CD4-positive, alpha-beta T cell treated with Interleukin-21 for 1 hour (primary cell): ENCODE results near the gene CNTNAP2.

ENCODE experiments used
- DNase-seq: peaks from one replicate; pipeline ENCODE4 v3.0.0-alpha.2; 2020

Gene CNTNAP2

DNA sequence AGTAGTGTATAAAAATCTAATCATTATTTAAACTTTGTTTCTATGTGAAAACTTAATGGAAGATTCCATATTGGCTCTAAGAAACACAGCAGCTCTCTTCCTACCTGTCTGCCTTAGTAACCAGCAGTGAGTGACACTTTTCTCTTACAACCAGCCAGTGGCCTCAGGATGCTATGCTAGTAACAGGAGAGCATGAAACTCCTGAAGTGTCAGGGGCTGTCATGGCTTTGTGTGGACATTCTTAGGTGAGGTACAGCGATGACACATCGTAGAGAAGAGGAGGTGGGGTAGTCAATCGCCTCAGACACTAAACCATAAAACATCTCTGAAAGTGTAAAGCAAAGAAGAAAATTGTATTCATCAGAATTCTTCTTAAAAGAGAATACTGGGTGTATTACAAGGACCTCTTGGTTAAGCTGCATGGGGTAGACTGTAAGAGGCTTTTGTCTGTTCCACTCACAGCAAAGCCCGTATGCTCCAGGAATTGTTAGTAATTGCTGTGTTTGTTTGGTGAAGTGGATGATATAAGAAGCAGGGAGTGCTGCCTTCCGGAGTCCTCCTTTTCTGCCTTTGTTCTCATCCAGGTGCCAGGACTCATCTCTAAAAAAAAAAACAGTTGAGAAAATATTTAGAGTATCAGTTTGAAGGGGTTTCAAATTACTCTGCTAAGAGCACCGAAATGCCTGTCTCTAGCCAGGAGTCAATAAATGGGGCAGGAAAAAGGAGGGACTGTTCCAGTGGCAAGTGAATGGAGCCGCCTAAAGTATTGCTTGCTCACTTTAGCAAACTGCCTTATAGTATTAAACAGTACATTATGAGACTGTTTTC is 518.8 kb downstream of the CNTNAP2 start:
- DNase-seq: no peak

DNA sequence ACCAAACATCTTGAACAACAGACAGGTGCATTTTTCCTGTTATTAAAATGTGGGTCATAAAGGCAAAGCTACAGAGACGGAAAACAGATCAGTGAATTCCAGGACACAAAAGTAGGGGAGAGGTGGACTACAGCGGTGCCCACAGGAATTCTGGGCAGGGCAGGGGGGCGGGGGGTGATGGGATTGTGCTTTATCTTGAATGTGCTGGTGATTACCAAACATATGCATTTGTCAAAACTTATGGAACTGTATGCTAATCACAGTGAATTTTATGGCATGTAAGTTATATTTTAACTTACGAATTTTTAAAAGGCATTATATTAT is 519.4 kb downstream of the CNTNAP2 start:
- DNase-seq: no peak

DNA sequence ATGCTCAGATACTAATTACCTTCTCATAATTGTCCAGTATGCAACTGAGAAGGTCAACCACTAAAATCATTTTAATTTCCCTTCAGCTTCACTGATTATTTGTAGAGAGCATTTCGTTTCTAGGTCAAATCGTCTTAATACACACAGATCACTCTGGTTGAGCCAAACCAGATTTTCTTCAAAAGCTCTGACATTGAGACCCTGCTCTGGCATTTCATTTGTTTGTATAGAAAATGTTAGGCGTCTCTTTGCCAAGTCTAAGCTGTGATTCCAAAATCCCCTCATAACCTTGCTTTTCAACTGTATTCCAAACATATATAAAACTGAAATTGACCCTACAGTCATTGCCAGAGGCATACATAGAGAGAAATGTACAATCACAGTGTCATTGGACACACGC is 520.0 kb downstream of the CNTNAP2 start:
- DNase-seq: no peak

DNA sequence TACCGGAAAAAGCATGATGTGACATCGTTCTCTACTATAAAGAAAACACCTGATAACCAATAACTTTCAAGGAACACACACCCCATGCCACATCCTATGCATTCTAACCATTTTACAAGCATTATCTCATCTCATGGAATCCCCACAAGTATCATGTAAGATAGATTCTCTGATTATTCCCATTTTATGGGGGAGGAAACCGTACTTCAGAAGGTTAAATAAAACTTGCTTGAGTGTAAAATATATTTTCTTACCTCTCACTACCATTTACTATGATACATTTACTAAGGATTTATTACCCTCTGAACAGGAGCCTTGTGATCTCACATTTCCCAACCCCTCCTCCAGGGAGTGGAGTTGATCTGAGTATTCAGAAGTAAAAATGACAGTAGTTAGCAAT is 522.7 kb downstream of the CNTNAP2 start:
- DNase-seq: no peak

DNA sequence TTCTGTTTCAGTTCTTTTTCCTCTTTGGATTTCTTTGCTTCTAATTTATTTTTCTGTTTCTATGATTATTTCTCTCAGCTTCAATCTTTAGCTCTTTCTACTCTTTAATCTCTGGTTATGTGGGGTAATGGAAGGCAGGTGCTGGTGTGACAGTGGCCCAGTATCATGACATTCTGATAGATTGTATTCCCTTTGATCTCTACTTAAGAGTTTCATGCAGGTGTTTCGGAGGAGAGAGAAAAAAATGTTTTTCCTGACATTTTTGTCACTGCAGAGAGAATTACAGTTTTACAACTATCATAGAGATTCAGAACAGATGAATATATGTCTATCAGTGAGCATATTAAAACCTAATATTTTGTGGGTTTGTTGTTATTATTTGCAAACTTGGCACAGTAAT is 524.9 kb downstream of the CNTNAP2 start:
- no peak for DNase-seq

DNA sequence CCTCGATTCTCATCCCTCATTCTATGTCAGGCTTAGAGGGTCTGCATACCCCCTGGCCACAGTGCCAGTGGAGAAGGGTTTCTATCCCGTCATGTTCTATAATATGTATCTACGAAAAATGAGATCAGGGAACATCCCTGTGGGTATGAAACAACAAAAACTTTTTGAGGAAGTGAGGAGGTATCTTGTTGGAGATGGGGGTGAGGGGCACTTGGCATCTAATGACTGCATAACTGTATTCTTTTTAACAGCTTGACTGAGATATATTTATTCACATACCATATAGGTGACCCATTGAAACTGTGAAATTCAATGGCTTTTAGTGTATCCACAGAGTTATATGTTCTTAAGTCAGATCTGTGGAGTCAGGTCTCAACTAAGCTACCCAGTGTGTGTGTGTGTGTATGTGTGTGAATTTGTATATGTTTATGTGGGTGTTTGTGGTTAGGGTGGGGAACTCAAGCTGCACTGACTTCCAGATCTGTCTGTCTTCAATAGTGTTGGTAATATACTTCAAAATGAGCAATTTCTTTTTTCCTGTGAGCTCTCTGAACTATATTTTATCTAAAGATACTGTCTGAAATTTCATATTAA is 528.9 kb downstream of the CNTNAP2 start:
- no peak for DNase-seq

DNA sequence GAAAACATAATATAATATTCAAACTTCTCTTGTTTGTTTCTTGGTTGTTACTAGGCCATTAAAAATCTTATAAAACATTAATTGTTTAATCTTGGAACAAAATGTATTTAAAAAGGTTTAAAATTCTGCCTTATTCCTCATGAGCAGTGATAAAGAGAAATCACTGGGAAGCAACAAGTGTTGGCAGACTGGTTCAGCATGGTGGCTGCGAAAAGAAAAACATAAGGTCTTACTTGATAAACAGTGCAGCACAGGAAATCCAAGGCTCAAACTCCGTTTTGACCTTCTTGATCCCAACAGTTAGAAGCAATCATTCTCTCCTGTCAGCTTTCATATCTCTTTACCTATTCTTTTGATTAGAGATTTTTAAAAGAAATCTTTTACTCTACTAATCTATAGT is 530.8 kb downstream of the CNTNAP2 start:
- no peak for DNase-seq

DNA sequence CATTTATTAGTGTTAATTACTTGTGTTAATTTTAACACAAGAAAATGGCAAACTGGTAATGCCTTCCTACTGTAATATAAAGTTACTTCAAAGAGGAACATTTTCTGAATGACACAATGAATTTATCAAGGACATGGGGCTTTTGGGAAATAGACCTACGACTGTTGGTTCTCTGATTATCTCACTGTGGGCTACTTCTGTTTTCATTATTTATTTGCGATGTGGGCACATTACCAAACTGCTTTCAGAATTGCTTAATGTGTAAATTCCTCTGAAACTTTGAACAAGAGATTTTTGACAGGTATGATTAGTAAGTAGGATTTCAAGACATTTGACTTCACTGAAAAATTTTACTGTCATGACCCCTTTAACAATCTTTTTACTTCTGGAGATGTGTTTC is 535.6 kb downstream of the CNTNAP2 start:
- no peak for DNase-seq

DNA sequence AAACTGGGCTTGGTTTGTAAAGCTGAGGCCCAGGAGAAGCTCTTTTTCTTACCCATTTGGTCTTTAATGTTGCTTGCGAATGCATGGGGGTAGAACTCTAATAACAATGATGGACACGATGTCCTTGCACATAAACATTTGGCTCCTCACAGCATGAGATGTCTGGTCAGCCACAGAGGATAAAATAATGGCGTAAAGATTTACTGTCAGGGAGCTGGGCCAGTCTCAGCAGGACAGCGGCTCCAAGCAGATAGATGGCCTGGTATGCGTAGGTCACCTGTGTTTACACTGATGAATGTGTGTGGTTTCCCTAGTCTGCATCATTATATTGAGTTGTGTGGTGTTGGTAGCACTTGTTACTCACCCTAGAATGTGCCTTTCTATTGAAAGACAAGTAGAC is 537.4 kb downstream of the CNTNAP2 start:
- DNase-seq: no peak

DNA sequence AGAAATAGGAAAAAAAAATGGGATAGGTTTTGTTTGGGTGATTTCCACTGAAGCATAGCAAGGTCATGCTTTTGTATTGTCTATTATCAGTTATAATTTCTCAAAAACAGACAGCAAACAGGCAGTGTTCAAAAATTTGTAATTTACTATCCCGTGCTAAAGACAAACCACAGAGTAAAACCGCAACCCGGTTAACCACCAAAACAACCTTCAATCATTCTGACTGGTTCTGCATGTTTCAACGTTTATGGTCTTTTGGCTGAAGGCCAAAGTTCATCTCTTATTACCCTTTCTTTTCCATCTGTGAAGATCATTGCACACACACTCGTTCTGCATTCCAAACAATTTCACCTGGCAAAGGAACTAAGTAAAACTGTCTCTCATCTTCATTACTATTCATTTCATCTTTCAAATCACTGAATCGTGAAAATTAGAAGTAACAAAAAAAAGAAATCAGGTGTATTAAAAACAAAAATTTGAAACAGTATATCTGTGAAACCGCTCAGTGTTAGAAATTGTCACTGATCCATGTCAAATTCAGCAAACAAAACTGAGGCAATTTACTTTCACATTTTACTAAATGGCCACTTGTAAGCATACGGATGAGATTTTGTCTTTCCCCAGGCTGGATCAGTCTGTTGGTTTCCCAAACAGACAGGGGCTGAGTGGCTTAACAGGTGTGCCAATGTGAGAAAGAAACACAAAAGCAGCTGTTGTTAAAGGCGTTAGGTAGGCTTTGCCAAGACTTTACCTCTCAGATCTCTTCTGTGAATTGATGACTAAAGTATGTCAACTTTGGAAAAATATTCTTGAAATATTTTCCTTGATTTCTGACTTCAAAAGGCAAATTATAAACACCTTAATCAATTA is 539.6 kb downstream of the CNTNAP2 start:
- DNase-seq: no peak

DNA sequence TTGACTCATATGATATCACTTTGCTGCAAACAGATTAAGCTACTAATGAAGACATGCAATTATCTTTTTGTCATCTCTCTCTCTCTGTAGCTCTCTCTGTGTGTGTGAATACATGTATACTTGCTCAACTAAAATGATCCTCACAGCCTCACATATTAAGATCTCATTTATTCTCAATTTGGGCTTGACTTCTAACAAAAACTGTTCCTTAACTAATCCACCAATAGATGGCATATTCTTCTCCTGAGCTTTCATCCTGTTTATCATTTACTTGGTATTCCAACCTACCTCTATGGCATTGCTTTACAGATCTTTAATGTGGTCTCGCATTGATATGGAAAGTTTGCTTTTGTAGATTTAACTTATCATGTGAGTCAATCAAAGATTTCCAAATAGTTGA is 540.4 kb downstream of the CNTNAP2 start:
- DNase-seq: no peak

DNA sequence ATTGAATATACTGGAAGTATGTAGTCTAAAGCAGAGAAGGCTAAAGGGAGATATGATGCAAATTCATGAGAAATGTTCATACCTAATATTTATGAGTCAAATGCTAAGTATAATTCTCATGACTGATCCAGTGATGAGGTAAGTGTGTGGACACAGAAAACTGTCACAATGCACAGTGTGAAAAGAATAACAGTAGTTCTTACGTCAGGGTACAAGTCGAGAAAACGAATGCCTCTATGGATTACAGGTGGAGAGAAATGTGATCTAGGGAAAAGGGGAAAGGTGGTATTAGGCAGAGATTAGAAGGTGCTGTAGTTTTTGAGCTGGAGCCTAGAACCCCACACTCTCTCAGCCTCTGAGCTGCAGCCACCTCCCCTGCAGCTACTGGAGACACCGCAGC is 542.0 kb downstream of the CNTNAP2 start:
- DNase-seq: no peak

DNA sequence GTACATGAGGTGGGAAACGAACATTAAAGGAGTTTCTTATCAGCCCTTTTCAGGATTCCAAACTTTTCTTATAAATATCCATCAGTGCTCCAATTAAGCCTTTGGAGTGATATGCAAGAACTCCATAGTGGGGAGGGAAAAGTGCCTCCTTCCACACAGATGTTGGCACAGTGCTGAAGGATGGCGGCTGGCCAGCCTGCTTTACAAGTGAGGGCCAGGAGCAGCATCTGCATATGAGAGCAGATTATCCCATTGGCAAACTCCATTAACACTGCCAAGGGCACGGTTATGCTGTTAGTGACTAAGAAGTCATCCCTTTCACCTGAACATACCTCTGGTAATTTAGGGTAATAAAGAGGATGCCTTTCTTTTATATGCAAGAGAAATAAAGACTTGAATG is 543.1 kb downstream of the CNTNAP2 start:
- DNase-seq: no peak

DNA sequence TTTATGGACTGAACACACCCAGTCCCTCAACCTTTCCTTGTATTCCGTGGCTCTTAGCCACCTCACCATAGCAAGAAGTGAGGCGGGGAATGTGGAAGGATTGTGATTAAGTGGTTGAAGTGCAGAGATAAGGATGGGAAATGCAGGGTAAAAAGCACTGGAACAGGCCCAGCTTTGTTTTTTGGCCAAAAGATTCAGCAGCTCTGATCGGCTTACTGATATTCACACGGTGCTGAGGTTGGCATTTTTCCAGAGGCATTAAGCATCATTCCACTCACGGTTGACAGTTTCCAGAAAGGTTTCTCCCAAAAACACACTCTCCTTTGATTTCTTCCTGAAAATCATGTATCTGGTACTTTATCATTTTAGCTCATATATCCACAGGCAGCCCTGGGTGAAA is 544.2 kb downstream of the CNTNAP2 start:
- DNase-seq: no peak

DNA sequence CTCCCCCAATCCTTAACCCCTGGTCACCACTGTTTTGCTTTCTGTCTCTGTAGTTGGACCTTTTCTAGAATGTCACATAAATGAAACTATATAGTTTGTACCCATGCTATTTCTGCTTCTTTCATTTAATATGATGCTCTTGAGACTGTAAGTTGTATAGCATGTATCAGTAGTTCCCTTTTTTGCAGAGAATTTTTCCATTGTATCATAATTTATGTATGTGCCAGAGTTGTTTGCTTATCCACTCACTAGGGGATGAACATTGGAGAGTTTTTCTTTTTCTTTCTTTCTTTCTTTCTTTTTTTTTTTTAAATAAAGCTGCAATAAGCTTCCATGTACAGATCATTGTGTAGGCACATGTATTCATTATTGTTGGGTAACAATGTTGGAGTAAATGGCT is 544.8 kb downstream of the CNTNAP2 start:
- DNase-seq: no peak

DNA sequence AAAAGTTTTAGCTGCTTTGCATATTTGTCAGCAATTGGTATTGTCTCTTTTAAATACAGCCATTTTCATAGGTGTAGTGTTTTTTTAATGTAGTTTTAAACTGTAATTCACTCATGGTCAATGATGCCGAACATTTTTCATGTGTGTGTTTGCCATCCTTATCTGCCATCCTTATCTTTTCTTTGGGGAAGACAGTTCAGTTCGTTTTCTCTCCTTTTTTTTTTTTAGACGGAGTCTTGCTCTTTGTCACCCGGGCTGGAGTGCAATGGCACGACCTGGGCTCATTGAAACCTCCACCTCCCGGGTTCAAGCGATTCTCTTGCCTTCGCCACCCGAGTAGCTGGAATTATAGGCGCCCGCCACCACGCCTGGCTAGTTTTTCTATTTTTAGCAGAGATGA is 545.3 kb downstream of the CNTNAP2 start:
- DNase-seq: no peak

DNA sequence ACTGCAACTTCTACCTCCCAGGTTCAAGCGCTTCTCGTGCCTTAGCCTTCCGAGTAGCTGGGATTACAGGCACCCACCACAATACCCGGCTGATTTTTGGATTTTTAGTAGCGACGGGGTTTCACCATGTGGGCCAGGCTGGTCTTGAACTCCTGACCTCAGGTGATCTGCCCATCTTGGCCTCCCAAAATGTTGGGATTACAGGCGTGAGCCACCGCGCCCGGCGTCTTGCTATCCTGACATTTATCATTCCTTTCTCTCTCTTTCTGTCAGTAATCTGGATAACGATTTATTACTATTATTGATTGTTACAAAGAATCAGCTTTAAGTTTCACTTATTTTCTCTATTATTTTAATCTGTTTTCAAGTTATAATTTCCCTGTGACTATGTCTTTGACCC is 548.4 kb downstream of the CNTNAP2 start:
- no peak for DNase-seq

DNA sequence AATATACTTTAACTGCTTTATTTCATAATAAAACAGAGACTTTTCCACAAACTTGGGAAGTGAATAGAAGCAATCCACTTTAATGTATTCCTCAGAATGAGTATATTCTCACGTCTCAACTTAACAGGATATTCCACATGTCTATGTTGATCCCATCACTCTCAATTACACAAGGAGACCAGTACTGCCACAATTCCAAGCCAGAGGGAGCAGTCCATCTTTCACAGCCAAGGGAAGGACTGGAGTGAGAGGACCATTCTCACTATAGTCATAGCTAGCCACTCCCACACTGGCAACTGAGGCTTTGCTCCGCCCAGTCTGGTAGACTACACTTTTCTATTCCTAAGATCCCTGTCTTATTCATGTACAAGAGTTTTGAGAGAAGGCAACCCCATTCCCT is 553.9 kb downstream of the CNTNAP2 start:
- no peak for DNase-seq

DNA sequence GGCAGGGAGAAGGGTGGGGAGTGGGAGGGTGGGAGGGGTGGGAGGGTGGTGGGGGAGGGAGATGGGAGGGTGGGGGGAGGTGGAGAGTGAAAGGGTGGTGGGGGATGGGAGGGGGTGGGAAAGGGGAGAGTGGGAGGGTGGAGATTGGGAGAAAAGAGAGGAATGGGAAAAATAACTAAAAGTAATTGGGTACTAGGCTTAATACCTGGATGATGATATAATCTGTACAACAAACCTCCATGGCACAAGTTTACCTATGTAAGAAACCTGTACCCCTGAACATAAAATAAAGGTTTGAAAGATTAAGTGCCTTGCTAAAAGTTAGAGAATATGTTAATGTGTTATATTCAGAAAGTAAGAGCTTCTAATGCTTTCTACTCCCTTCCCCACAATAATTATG is 564.9 kb downstream of the CNTNAP2 start:
- DNase-seq: no peak

DNA sequence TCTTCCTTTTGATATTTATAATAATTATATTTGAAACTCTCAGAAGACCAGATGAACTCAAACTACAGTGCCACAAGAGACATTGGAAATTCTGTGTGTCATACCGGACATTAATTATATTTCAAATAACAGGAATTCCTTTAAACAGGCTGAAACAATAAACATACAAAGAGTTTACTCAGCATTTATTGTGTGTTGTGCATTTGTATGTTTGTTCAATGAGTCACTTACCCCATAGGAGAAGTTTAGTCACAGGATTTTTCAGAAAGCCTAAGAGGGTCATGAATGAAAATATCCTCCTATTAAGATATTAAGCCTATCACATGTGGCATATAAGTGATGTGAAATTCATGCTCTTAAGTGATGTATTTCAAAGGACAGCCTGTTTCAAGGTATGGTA is 566.8 kb downstream of the CNTNAP2 start:
- DNase-seq: no peak

DNA sequence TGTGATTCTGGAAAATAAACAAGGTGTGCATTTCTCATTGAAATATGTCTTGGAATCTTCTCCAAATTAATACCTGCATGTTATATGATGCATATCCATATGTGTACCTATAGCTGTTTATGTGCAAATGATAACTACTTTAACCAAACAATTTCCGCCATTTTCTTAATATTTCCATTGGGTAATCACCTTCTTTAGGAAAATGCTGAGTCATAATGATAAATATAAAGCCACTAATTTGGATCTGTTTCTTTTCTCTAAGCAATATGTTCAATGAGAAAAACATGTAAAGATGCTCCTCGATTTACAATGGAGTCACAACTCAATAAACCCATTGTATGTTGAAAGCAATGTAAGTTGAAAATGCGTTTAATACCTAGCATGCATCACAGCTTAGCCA is 574.4 kb downstream of the CNTNAP2 start:
- no peak for DNase-seq

DNA sequence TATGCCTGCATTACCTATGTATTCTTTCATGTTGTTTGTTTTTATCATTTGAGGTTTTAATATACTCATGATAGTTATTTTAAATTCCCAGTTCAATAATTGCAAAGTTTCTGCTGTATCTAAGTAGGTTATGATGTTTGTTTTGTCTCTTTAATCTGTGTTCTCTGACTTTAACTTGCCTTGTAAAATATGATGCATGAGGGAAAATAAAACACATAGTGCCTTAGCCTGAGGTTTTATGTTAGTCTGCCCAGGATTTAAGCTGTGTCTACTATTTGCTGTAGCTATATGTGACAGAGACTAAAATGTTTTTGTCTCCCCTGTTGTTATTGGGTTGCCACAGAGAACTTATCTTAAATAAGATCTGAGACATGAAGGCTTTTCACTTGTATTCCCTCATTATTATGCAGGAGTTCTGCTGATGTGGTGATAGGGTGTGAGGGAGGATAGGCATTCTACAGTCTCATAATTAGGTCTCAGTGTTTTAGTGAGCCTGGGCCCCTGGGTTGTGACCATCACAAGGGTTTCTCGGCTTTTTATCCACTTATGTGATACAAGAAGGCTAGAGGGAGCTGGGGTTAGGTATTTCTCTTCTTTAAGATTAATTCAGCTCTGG is 582.5 kb downstream of the CNTNAP2 start:
- no peak for DNase-seq

DNA sequence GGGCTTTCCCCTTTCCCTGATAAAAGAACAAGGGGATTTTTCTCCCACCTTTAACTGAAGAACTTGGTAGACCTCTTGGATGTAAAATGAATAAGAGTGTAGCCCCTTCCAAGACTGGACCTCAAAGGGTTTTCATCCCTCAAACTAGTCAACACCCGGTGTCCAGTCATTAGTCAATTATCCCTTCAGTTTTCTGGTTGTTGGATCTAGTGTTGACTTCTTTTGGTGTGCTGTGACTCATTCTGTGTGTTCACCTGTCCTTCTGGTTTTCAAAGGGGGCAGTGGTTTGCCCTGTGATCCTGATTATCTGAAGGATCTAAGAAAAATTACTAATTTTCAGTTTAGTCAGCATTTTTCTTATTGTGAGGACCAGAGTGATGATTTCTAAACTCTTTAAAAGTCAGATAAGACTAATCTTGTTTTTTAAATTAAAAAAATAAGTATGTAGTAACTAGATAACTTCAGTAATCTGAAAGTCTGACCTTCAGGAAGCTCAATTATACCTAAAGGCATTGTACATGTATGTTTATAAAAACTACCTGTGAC is 583.5 kb downstream of the CNTNAP2 start:
- DNase-seq: no peak
